IMR-90 (cell line): ENCODE data around the gene PGR. TPM values are rescaled to one million over a fixed set of nuclear protein-coding genes. Genes with fewer than 3 reads are reported as not detected.

Source experiments
- ATAC-seq: fragments of 200-7000 bp; cut with Tn5 transposase; 2 replicates; pipeline ENCODE4 v1.9.1; 2020; ENCODE audit warnings: low read depth, mild to moderate bottlenecking, moderate library complexity
- BruUV-seq: library from RNA; stranded (reverse); fragments of 400-500 nt; replicated peaks from 2 replicates; lab custom pipeline; 2021; lab: Mats Ljungman, UMichigan
- CTCF ChIA-PET: fragments of 300-600 bp; formaldehyde crosslinking; extraction: SDS; loops from one replicate; lab custom pipeline; 2021; ENCODE audit warnings: antibody characterized with exemption; lab: Yijun Ruan, JAX
- POLR2A ChIA-PET: fragments of 300-600 bp; sonication (Branson Sonifier 250); formaldehyde crosslinking; loops from one replicate; lab custom pipeline; 2022; ENCODE audit warnings: antibody characterized with exemption; ENCODE audit not compliant: unreplicated experiment; lab: Charles Lee
- DNase-seq: peaks from one replicate; pipeline ENCODE4 v3.0.0; 2013
- H2AFZ ChIP-seq: replicated peaks from 2 replicates; pipeline ENCODE3; 2013; ENCODE audit warnings: low read length, mild to moderate bottlenecking; ENCODE audit not compliant: poor library complexity
- H2AK5ac ChIP-seq: 2 replicates; pipeline ENCODE4 v1.6.1; 2013; ENCODE audit warnings: low read depth, low read length, inconsistent platforms
- H2AK9ac ChIP-seq: replicated peaks from 2 replicates; pipeline ENCODE3; 2013; ENCODE audit warnings: mild to moderate bottlenecking, low read depth, low read length, moderate library complexity; ENCODE audit not compliant: poor library complexity
- H2BK120ac ChIP-seq: 2 replicates; pipeline ENCODE4 v1.6.1; 2013; ENCODE audit warnings: low read depth, low read length, inconsistent platforms
- H2BK15ac ChIP-seq: 3 replicates; pipeline ENCODE4 v1.6.1; 2013; ENCODE audit warnings: low read depth, low read length, inconsistent platforms
- H2BK20ac ChIP-seq: 2 replicates; pipeline ENCODE4 v1.6.1; 2013; ENCODE audit warnings: low read depth, mild to moderate bottlenecking, inconsistent platforms, low read length, moderate library complexity
- H2BK5ac ChIP-seq: 2 replicates; pipeline ENCODE4 v1.6.1; 2013; ENCODE audit warnings: mild to moderate bottlenecking, low read depth, low read length, inconsistent platforms; ENCODE audit not compliant: poor library complexity, severe bottlenecking
- H3K14ac ChIP-seq: replicated peaks from 2 replicates; pipeline ENCODE4 v1.6.1; 2013; ENCODE audit warnings: low read depth, low read length, inconsistent platforms
- H3K18ac ChIP-seq: 2 replicates; pipeline ENCODE4 v1.6.1; 2013; ENCODE audit warnings: low read depth, low read length, control low read depth
- H3K23ac ChIP-seq: 2 replicates; pipeline ENCODE4 v1.6.1; 2013; ENCODE audit warnings: low read depth, low read length, inconsistent platforms
- H3K27ac ChIP-seq: 2 replicates; pipeline ENCODE4 v1.5.1; 2013; ENCODE audit warnings: mild to moderate bottlenecking, control low read depth, low read length; ENCODE audit not compliant: insufficient read depth
- H3K27me3 ChIP-seq: 2 replicates; pipeline ENCODE4 v1.6.1; 2013; ENCODE audit warnings: low read length; ENCODE audit not compliant: control insufficient read depth, insufficient read depth
- H3K36me3 ChIP-seq: 2 replicates; pipeline ENCODE4 v1.6.1; 2013; ENCODE audit warnings: low read length, mixed read lengths; ENCODE audit not compliant: control insufficient read depth, insufficient read depth
- H3K4ac ChIP-seq: 2 replicates; pipeline ENCODE4 v1.6.1; 2013; ENCODE audit warnings: low read depth, low read length, inconsistent platforms
- H3K4me1 ChIP-seq: 2 replicates; pipeline ENCODE4 v1.6.1; 2013; ENCODE audit warnings: low read length, mixed read lengths; ENCODE audit not compliant: control insufficient read depth, insufficient read depth
- H3K4me2 ChIP-seq: 2 replicates; pipeline ENCODE4 v1.6.1; 2013; ENCODE audit warnings: low read depth, mild to moderate bottlenecking, control low read depth, low read length, moderate library complexity
- H3K4me3 ChIP-seq: 2 replicates; pipeline ENCODE4 v1.5.1; 2013; ENCODE audit warnings: low read depth, mild to moderate bottlenecking, control low read depth, low read length, moderate library complexity; ENCODE audit not compliant: insufficient read depth
- H3K56ac ChIP-seq: 2 replicates; pipeline ENCODE4 v1.6.1; 2013; ENCODE audit warnings: low read length, inconsistent platforms; ENCODE audit not compliant: insufficient read depth; ENCODE audit errors: extremely low read depth
- H3K79me1 ChIP-seq, 2 experiments: 2 replicates each; pipeline ENCODE4 v1.6.1; 2013; ENCODE audit warnings: low read length in 2 of 2, inconsistent platforms in 1 of 2, low read depth in 1 of 2
- H3K9ac ChIP-seq: 2 replicates; pipeline ENCODE4 v1.6.1; 2013; ENCODE audit warnings: low read depth, low read length, control low read depth
- H3K9me1 ChIP-seq: 2 replicates; pipeline ENCODE4 v1.6.1; 2013; ENCODE audit warnings: low read length, inconsistent platforms; ENCODE audit not compliant: insufficient read depth
- H3K9me3 ChIP-seq: 2 replicates; pipeline ENCODE4 v1.6.1; 2013; ENCODE audit warnings: low read length; ENCODE audit not compliant: control insufficient read depth, insufficient read depth
- H4K20me1 ChIP-seq: 2 replicates; pipeline ENCODE4 v1.6.1; 2013; ENCODE audit warnings: low read length, inconsistent platforms; ENCODE audit not compliant: insufficient read depth
- H4K5ac ChIP-seq: 2 replicates; pipeline ENCODE4 v1.6.1; 2013; ENCODE audit warnings: mild to moderate bottlenecking, low read depth, low read length, control low read depth
- H4K8ac ChIP-seq, 2 experiments: 2 replicates each; pipeline ENCODE4 v1.6.1; 2013; ENCODE audit warnings: low read depth in 2 of 2, low read length in 2 of 2, control low read depth in 1 of 2, inconsistent platforms in 1 of 2
- H4K91ac ChIP-seq: 2 replicates; pipeline ENCODE4 v1.6.1; 2013; ENCODE audit warnings: low read depth, low read length, inconsistent platforms; ENCODE audit not compliant: insufficient read depth
- CEBPB ChIP-seq: IDR thresholded peaks from 2 replicates; pipeline ENCODE4 v1.6.1; 2012; ENCODE audit warnings: low read depth, low read length, improper control_type of control experiment
- MAFK ChIP-seq: IDR thresholded peaks from 2 replicates; pipeline ENCODE4 v1.6.1; 2012; ENCODE audit warnings: low read depth, low read length, improper control_type of control experiment
- MAZ ChIP-seq: IDR thresholded peaks from 2 replicates; pipeline ENCODE4 v1.6.1; 2012; ENCODE audit warnings: low read depth, mild to moderate bottlenecking, low read length, improper control_type of control experiment, moderate library complexity, borderline replicate concordance
- NFE2L2 ChIP-seq: fragments of 150-350 bp; IDR thresholded peaks from 2 replicates; pipeline ENCODE4 v1.6.1; 2016; ENCODE audit warnings: low read depth, mild to moderate bottlenecking, low read length
- POLR2A ChIP-seq: IDR thresholded peaks from 2 replicates; pipeline ENCODE4 v1.6.1; 2012; ENCODE audit warnings: mild to moderate bottlenecking, low read depth, low read length
- RAD21 ChIP-seq: IDR thresholded peaks from 2 replicates; pipeline ENCODE4 v1.6.1; 2012; ENCODE audit warnings: low read length, improper control_type of control experiment
- RCOR1 ChIP-seq: IDR thresholded peaks from 2 replicates; pipeline ENCODE4 v1.6.1; 2012; ENCODE audit warnings: mild to moderate bottlenecking, low read length, improper control_type of control experiment; ENCODE audit not compliant: insufficient replicate concordance
- RFX5 ChIP-seq: IDR thresholded peaks from 2 replicates; pipeline ENCODE4 v1.8.0; 2012; ENCODE audit warnings: low read depth, mild to moderate bottlenecking, low read length, moderate library complexity
- SMC3 ChIP-seq: fragments of 150-350 bp; IDR thresholded peaks from 2 replicates; pipeline ENCODE4 v1.6.1; 2016; ENCODE audit warnings: low read depth, mild to moderate bottlenecking, antibody characterized with exemption, low read length, moderate library complexity
- dilution Hi-C: fragments of 300-500 bp; cut with HindIII; formaldehyde crosslinking; loops from one replicate; pipeline ENCODE4 v1.14.3; 2018; ENCODE audit warnings: low sequenced_read_pairs; ENCODE audit not compliant: unreplicated experiment
- in situ Hi-C: fragments of 300-500 bp; cut with MboI; formaldehyde crosslinking; loops from 3 replicates; pipeline ENCODE4 v1.14.3; 2019; ENCODE audit warnings: low sequenced_read_pairs, inconsistent platforms, mixed read lengths
- intact Hi-C: fragments of 100-400 bp; cut with micrococcal nuclease; formaldehyde crosslinking; loops from 2 replicates; pipeline ENCODE4 v1.10.0; 2022
- polyA plus RNA-seq, 3 experiments: library from polyadenylated mRNA; depleted of rRNA; stranded (reverse); fragments of >200 nt; gene quantifications; 2 replicates each; pipeline ENCODE4 v1.2.3, GENCODE V29; 2012; ENCODE audit warnings: low replicate concordance in 1 of 3
- total RNA-seq: library from RNA; depleted of rRNA; stranded (reverse); fragments of >200 nt; gene quantifications from 2 replicates; pipeline ENCODE4 v1.2.3, GENCODE V29; 2012
- TF ChIP-seq, protein P1 (sequence below): fragments of 150-350 bp; IDR thresholded peaks from 2 replicates; pipeline ENCODE4 v1.6.1; 2016; ENCODE audit warnings: low read depth, mild to moderate bottlenecking, low read length, moderate library complexity, borderline replicate concordance
- TF ChIP-seq, protein P2 (sequence below): conservative IDR thresholded peaks from 2 replicates; pipeline ENCODE4 v1.5.1; 2012; ENCODE audit warnings: mild to moderate bottlenecking, low read depth, low read length, improper control_type of control experiment
- TF ChIP-seq, protein P3 (sequence below): fragments of 150-350 bp; IDR thresholded peaks from 2 replicates; pipeline ENCODE4 v1.6.1; 2017; ENCODE audit warnings: mild to moderate bottlenecking, antibody characterized with exemption, low read length, low read depth

PGR gene
- total and polyA plus RNA-seq, 2 of the 4 experiments (the other 2 are of a cell fraction), result under 0.01 TPM; not detected in 1

DNA sequence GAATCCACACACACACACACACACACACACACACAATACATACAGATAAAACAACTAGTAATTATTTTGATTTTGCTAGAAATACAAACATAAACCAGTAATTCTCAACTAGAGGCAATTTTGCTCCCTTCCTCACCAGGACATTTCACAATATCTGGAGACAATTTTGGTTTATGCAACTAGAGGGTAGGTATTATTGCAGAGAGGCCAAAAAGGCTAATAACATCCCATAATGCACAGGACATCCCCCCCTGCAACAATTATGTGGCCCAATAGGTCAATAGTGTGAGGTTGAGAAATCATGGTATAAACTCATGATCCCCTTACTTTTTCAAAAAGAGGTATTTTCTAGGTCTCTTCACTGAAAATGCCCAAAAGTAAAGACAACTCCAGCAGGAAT, 29.0 kb downstream of the PGR start:
- no peaks in the 10 kb centered on the region for H3K4me1 ChIP-seq
- intact Hi-C loops, result no loop called here
- H2AK9ac ChIP-seq, result no peak overlapping the region
- BruUV-seq, result no TSS peak
- H2BK5ac ChIP-seq, result no peak overlapping the region
- in situ Hi-C loops, result no loop called here
- H3K4me3 ChIP-seq, result no peak overlapping the region
- H3K9me1 ChIP-seq, result no peaks in the 10 kb centered on the region
- dilution Hi-C loops, result no loop called here
- no peak overlapping the region for H2BK20ac ChIP-seq
- no peak overlapping the region for H4K91ac ChIP-seq
- TF ChIP-seq RAD21 (no peak), RCOR1 (no peak), NFE2L2 (no peak), POLR2A (no peak), CEBPB (no peak), MAFK (no peak), MAZ (no peak), RFX5 (no peak), SMC3 (no peak)
- TF ChIP-seq, protein P1, sequence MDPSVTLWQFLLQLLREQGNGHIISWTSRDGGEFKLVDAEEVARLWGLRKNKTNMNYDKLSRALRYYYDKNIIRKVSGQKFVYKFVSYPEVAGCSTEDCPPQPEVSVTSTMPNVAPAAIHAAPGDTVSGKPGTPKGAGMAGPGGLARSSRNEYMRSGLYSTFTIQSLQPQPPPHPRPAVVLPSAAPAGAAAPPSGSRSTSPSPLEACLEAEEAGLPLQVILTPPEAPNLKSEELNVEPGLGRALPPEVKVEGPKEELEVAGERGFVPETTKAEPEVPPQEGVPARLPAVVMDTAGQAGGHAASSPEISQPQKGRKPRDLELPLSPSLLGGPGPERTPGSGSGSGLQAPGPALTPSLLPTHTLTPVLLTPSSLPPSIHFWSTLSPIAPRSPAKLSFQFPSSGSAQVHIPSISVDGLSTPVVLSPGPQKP, result no peak
- TF ChIP-seq, protein P2, sequence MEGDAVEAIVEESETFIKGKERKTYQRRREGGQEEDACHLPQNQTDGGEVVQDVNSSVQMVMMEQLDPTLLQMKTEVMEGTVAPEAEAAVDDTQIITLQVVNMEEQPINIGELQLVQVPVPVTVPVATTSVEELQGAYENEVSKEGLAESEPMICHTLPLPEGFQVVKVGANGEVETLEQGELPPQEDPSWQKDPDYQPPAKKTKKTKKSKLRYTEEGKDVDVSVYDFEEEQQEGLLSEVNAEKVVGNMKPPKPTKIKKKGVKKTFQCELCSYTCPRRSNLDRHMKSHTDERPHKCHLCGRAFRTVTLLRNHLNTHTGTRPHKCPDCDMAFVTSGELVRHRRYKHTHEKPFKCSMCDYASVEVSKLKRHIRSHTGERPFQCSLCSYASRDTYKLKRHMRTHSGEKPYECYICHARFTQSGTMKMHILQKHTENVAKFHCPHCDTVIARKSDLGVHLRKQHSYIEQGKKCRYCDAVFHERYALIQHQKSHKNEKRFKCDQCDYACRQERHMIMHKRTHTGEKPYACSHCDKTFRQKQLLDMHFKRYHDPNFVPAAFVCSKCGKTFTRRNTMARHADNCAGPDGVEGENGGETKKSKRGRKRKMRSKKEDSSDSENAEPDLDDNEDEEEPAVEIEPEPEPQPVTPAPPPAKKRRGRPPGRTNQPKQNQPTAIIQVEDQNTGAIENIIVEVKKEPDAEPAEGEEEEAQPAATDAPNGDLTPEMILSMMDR, result no peak
- TF ChIP-seq, protein P3, sequence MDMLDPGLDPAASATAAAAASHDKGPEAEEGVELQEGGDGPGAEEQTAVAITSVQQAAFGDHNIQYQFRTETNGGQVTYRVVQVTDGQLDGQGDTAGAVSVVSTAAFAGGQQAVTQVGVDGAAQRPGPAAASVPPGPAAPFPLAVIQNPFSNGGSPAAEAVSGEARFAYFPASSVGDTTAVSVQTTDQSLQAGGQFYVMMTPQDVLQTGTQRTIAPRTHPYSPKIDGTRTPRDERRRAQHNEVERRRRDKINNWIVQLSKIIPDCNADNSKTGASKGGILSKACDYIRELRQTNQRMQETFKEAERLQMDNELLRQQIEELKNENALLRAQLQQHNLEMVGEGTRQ, result no peak
- H3K23ac ChIP-seq, result no peak overlapping the region
- H3K27ac ChIP-seq, result no peak overlapping the region
- H3K36me3 ChIP-seq, result no peaks in the 10 kb centered on the region
- H3K27me3 ChIP-seq, result no peaks in the 10 kb centered on the region
- no peak overlapping the region for H3K56ac ChIP-seq
- no peak overlapping the region for H2AFZ ChIP-seq
- DNase-seq, result no peak
- no peak for ATAC-seq
- H3K9me3 ChIP-seq, result no peaks in the 10 kb centered on the region
- H3K9ac ChIP-seq, result no peak overlapping the region
- no peak overlapping the region for H2BK120ac ChIP-seq
- H2AK5ac ChIP-seq, result no peak overlapping the region
- H3K79me1 ChIP-seq, result no peaks in the 10 kb centered on the region
- H4K8ac ChIP-seq, result no peak overlapping the region
- no peak overlapping the region for H3K14ac ChIP-seq
- H3K4me2 ChIP-seq, result no peak overlapping the region
- H4K20me1 ChIP-seq, result no peaks in the 10 kb centered on the region
- POLR2A ChIA-PET, result no interaction called here
- no peak overlapping the region for H3K4ac ChIP-seq
- no peak overlapping the region for H2BK15ac ChIP-seq
- CTCF ChIA-PET, result no interaction called here
- H4K5ac ChIP-seq, result no peak overlapping the region
- no peak overlapping the region for H3K18ac ChIP-seq
